GM19351 (cell line): Measurements from ENCODE around the gene RSPH3.
"Not testable (repeated sequence)": the region's sequence is repeated elsewhere in the genome, so short reads cannot be mapped to it uniquely, and the experiment has no call there.

Experiments
- ATAC-seq: cut with Tn5 transposase; IDR thresholded peaks from one replicate; pipeline ENCODE4 v1.9.1; 2021; ENCODE audit warnings: mild to moderate bottlenecking, moderate library complexity; ENCODE audit not compliant: unreplicated experiment

The RSPH3 gene

GRCh38 chr6:158999666-159000403 is at the start of gene RSPH3:
Gene RSPH3 (minus strand): TSS chr6:159000202. CDS start chr6:158999550, 652 bp downstream.
- ATAC-seq, result peak; percentile 94

GRCh38 chr6:159047891-159048685 is 48.1 kb upstream of the RSPH3 start:
- no peak for ATAC-seq

GRCh38 chr6:159045801-159046200 is 45.8 kb upstream of the RSPH3 start:
- ATAC-seq, result no peak

- peak; percentile 91 for ATAC-seq
Observed at GRCh38 chr6:159044899-159045727, 45.1 kb upstream of the RSPH3 start, which contains the start of gene TAGAP. Gene TAGAP (minus strand): TSS chr6:159044991. CDS start chr6:159044146, 845 bp downstream.

GRCh38 chr6:159043947-159044346 is 43.9 kb upstream of the RSPH3 start:
- no peak for ATAC-seq

- ATAC-seq, result no peak
Observed at GRCh38 chr6:159043251-159043650, 43.2 kb upstream of the RSPH3 start.

GRCh38 chr6:159042826-159043181 is 42.8 kb upstream of the RSPH3 start:
- no peak for ATAC-seq

GRCh38 chr6:159042003-159042825 is 42.2 kb upstream of the RSPH3 start:
- peak; percentile 25 for ATAC-seq

GRCh38 chr6:159041181-159041580 is 41.2 kb upstream of the RSPH3 start:
- no peak for ATAC-seq

GRCh38 chr6:159039885-159040258 is 39.9 kb upstream of the RSPH3 start:
- no peak for ATAC-seq

GRCh38 chr6:159038914-159039884 is 39.2 kb upstream of the RSPH3 start:
- peak; percentile 85 for ATAC-seq

GRCh38 chr6:159038318-159038717 is 38.3 kb upstream of the RSPH3 start:
- ATAC-seq, result not testable (repeated sequence)

GRCh38 chr6:159037756-159038290 is 37.8 kb upstream of the RSPH3 start:
- no peak for ATAC-seq

- ATAC-seq, result no peak
Observed at GRCh38 chr6:159036673-159037072, 36.7 kb upstream of the RSPH3 start.

- no peak for ATAC-seq
Observed at GRCh38 chr6:159035891-159036290, 35.9 kb upstream of the RSPH3 start.

- ATAC-seq, result no peak
Observed at GRCh38 chr6:159033160-159034049, 33.4 kb upstream of the RSPH3 start.

GRCh38 chr6:159031846-159032245 is 31.8 kb upstream of the RSPH3 start:
- ATAC-seq, result no peak

GRCh38 chr6:159030168-159030567 is 30.2 kb upstream of the RSPH3 start:
- ATAC-seq, result no peak
